Right renal cortex interstitium (tissue), 3 donors: Measurements from ENCODE around the gene NANP. TPM values are rescaled to one million over a fixed set of nuclear protein-coding genes. Genes with fewer than 3 reads are reported as not detected.
"Not testable (repeated sequence)": the region's sequence is repeated elsewhere in the genome, so short reads cannot be mapped to it uniquely, and the experiment has no call there.

ENCODE experiments used
- DNase-seq, 3 donors: peaks; one replicate each; pipeline ENCODE4 v3.0.0-alpha.2; 2013; ENCODE audit warnings: low read depth in 3 of 3, low spot score in 2 of 3
- polyA plus RNA-seq, 3 donors: library from polyadenylated mRNA; unstranded; fragments of 120-200 nt; gene quantifications; one replicate each; pipeline ENCODE4 v1.2.1, GENCODE V29; 2013; ENCODE audit not compliant: insufficient read length in 3 of 3

Gene NANP, protein sequence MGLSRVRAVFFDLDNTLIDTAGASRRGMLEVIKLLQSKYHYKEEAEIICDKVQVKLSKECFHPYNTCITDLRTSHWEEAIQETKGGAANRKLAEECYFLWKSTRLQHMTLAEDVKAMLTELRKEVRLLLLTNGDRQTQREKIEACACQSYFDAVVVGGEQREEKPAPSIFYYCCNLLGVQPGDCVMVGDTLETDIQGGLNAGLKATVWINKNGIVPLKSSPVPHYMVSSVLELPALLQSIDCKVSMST
- 1 to 10 TPM; 6.3 to 7.0 (median 6.8) TPM for polyA plus RNA-seq

DNA sequence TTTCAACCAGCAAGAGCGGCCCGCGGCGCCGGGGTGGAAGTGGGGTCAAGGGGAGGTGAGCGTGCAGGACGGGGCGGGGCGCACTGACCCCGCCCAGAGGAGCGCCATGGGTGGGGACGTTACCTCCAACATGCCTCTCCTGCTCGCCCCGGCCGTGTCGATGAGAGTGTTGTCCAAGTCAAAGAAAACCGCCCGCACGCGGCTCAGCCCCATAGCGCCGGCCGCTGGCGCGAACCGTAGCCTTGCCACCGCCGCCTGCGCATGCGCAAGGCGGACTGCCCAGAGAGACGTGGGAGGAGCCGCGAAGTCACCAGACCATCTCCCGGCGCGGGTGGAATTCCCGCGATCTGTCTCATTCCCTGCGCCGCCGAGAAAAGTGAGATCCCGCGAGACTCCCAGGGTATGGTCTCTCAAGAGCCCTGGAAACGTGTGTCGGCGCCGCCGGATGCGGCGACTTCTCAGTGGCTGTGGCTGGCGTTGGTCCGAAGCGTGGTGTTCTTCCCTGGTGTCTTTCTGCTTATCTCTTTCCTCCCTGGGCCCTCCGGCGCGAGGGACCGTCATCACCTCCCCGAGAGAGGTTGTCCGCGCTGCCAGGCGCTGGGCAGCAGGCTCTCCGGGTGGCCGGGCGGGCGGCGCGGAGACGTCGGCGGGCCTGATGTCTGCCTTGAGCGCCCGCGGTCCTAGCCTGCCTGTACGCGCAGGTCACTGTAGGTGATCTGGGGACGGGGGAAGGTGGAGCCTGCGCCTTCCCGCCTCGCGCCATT is at the start of gene NANP:
Gene NANP (minus strand): TSS at position 279 of the 764 bp plus-strand sequence. CDS start 66 bp downstream, at position 213.
- peak; percentile 94 to 97 (median 96) for DNase-seq

DNA sequence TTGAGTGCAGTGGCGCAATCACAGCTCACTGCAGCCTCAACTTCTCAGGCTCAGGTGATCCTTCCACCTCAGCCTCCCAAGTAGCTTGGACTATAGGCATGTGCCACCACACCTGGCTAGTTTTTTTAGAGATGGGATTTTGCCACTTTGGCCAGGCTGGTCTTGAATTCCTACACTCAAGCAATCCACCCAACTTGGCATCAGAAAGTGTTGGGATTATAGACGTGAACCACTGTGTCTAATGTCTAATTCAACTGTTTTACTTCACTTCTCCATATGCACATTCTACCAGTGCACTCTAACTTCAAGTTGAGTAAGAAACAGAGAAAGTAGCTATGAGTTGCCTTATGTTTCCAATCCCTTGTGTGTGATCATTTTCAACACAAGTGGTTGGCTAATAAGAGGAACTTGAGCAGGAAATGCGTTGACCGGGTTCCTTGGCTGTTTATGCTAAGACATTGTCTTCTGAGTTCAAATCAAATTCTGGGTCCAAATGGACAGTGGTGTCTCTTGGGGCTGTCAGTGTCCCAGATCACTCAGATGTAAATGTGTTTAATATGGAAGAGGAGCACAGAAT is 48.9 kb upstream of the NANP start:
- no peak for DNase-seq

DNA sequence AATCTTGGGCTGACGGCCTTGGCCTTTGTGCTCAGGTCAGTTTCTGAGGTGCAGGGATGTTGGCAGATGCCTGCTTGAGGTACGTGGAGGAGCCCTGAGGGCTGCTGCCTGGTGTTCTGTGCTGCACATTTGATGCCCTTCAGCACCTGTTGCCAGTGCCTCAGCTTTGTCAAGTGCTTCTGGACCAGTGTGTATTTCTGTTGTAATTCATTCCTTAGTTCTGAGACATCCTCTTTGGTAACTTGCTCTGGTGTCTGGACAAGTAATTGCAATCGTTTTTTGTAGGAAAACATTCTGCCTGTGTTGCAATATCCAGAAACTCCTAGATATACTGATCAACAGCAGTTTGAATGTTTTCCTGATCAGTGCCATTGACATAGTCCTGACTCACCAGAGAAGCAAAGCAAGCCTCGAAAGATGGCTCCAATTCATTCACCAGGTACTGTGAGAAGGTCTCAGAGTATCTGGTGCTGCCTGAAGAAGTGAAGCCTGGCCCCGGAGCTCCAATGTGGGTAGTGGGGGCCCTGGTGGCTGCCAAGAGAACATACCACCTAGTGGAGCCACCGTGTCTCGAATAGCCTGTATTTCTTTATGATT is 46.1 kb upstream of the NANP start:
- DNase-seq = no peak

DNA sequence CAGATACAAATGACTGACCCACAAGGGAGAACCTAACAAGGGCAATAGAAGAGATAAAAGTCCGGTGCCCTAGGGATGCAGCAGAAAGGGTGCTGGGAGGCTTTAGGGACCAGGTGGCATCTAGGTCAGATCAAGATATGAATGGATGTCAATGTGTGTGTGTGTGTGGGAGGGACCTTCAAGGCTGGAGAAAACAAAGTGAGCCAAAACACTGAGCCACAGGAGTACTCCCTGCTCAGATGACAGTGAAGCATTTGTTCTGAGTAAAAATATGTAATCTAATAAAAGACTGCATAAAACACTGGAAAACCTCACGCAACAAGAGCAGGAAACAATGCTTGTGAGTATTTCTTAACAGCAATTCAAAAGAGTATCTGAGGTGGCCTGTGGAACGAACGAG is 44.6 kb upstream of the NANP start:
- no peak for DNase-seq

DNA sequence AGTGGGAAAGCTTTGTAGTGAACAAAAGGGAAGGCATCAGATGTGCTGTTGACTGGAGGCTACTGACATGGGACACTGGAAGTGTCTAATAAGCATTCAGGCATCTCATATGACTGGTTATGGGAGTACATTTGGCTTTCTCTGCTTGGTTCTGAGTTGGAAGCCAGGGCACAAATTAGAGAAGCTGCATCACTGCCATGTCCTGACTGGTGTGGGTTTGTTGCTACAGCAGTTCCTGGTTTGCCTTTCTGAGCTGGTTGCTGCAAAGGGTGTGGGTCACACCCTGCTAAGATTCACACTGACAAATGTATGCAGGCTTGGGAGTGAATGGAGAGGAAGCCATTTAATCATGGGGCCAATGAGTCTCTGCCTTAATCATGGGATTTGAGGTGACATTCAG is 36.2 kb upstream of the NANP start:
- no peak for DNase-seq

DNA sequence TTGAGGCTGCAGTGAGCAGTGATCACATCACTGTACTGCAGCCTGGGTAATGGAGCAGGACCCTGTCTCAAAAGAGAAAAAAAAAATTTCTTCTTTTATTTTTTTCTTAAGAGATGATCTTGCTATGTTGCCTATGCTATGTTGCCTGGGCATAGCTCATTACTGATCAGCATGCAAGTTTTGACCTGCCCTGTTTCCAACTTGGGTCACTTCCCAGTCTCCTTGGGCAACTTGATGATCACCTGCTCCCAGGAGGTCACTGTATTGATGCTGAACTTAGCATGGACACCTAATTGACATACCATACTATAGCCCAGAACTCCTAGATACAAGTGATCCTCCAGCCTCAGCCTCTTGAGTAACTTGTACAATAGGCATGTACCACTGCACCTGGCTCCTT is 30.7 kb upstream of the NANP start:
- DNase-seq = no peak

DNA sequence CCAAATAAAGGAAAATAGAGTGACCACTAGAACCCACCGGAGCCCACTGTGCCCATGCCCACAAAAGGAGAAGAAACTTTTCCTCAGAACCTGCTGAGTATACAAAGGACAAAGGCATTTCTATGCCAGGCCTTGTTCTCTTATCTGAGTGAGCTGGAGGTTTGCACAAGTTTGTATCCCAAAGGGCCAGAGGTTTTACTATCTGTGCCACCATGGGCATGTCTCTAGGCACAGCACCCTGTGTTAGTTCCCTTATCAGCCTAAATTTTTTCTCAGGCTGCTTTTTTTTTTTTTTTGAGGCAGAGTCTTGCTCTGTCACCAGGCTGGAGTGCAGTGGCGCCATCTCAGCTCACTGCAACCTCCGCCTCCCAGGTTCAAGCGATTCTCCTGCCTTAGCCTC is 29.1 kb upstream of the NANP start:
- DNase-seq = not testable (repeated sequence)

DNA sequence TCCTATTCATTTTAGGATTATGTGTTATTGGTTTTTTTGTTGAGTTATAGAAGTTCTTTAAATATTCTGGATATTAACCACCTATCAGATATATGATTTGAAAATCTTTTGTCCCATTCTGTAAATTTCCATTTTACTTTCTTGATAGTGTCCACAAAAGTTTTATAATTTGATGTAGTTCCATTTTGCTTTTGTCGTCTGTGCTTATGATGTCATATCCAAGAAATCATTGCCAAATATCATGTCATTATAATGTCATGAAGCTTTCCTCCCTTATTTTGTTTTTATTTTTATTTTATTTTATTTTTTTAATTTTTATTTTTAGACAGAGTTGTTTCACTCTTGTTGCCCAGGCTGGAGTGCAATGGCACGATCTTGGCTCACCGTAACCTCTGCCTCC is 21.0 kb upstream of the NANP start:
- DNase-seq = no peak

DNA sequence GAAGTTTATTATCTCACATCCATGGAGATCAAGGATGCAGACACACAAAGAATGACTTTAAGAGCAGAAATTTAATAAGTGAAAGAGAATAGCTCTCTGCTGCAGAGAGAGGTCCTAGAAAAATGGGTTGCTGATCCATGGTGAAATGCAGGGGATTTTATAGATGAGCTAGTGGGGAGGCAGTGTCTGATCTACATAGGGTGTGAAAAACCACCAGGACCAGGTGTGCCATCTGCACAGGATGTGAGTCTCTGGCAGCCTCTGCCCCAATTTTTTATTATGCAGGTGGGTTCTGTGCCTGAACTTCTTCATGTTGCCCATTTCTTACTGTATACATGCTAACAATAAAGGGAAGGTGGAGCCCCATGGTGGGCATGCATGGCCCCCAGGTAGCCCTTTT is 19.9 kb upstream of the NANP start:
- no peak for DNase-seq

DNA sequence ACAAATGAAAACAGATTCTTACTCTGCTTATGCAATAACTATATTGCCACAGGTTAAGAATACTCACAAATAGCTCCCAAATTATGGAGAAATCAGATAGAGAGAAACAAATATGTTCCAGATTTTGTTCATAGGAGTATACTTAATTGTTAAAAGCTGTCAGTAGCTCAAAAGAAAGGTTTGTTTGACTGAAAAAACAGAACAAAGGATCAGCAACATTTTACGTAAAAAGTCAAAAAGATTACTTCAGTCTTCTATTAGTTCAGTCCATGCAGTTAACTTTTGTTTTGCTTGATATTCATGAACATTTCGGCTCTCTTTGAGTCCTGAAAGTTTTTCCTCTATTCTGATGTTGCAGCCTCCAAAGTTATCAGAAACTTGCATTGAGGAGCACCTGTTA is 13.4 kb upstream of the NANP start:
- no peak for DNase-seq

DNA sequence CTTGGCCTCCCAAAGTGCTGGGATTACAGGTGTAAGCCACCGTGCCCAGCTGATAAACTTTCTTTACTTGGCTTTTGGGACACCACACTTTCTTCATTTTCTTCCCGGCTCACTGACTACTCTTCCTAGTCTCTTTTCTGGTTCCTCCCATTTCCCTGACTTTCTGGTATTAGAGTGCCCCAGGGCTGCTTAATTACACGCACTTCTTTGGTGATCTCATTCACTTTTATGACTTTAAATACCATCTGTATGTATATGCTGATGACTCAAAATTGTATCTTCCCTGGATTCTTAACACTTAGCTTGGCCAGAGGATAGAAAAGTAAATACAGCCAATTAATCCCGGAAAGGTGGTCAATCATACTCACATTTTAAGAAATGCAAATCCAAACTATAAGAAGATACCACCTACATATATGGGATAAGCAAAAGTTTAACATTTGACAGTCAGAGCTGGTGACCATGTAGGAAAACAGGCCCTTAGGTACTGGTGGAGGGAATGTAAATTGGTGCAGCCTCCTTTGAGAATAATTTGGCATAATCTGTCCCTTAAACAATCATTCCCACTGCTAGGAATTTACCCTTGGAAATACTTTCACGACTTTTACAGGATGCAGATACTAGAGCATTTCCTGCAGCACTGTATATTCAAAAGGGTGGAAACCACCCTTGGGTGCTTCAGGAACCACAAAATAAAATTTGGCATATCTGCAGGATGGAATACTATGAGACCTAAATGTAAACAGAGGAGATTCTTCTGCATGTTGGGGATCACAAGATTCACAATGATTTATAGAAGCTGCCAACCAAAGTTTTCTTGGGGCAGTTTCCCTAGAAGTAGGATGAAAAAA is 9.4 kb upstream of the NANP start:
- no peak for DNase-seq

DNA sequence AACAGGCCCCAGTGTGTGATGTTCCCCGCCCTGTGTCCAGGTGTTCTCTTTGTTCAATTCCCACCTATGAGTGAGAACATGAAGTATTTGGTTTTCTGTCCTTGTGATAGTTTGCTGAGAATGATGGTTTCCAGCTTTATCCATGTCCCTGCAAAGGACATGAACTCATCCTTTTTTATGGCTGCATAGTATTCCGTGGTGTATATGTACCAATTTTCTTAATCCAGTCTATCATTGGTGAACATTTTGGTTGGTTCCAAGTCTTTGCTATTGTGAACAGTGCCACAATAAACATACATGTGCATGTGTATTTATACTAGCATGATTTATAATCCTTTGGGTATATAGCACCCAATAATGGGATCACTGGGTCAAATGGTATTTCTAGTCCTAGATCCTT is 6.8 kb upstream of the NANP start:
- DNase-seq = not testable (repeated sequence)

DNA sequence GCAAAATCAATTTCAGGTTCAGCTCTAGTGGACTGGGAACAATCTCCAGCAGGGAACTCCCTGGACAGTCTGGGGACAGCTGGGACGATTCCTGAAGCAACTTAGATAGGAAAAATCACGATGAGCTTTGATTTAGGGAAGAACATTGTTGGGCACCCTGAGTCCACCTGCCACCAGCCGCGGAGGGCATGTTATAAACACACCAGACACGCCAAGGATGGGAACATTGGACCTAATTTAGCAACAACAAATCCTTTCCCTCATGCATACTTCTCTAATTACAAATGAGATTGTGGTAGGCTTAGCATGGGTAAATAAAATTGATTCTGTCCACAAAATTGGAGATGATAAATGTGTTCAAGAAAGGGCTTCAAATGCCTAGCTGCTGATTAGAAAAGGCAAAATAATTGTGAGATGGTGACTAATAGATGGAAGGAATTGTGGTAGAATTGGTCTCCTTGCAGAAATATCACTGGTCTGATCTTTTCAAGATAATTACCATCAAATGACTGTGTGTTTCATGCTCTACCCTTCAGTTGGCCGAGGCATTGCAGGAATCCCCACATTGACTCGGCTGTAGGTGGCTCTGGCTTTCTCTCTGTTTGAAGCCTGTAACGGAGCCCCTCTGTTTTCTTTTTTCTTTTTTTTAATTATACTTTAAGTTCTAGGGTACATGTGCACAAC is 6.1 kb upstream of the NANP start:
- DNase-seq = no peak

DNA sequence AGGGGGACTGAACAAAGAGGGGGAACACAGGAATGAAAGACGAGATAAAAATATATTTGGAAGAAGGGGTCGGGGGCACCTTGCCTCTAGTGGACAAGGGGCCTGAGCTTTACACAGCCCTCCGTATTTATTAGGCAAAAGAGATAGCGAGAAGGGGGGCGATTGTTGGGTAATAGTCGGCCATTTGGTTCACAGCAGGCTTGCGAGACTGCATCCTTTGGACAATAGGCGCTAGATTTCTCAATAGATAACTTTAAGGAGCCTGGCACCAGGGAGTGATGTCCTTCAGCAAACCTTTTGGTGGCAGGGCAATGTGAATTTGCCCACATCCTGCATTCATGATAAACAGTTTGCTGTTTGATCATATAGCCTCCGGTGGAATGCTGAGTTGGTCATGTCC is 3.0 kb upstream of the NANP start:
- DNase-seq = no peak

DNA sequence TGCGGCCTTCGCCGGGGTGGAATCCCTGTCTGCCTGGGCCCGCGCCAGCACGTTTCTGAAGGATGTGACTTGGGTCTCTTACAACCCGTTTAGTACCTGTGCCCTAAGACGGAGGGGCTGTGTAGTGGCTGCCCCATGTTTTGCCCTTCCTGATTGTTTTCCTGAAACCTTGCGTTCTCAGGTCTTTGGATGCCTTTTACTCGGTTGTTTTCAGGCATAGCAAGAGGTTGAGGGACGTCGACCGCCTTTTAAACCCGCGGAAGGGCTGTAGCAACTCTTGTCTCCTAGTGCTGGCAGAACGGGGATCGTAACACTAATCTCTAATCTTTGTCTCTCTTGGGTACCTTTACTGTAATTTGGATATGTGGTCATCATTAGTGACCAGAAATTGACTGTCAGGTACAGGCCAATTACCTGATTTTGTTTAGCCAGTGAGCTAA is 706 bp upstream of the NANP start:
- DNase-seq = no peak

DNA sequence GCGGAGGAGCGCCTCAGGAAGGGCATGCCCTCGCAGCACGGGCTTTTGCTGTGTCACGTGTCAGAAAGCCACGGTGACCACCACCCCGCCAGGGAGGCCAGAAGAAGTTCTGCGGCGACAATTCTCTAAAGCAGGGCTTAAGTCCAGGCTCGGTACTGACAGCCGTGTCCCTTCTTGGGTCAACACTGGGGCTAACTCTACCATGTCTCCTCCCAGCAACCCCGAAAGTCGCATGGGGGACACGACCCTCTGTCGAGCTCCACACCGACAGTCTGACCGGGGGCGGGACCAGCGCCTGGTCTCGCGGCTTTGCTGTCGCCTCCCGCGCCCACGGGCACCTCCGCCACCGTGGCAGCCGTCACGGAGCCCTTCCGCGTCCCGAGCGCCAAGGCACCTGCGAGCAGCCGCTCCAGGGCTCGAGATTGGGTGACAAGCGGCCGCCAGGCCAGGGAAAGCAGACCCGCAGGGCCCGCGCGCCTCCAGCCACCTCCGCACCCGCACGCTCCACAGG is 534 bp downstream of the NANP start:
- peak; percentile 5 to 24 (median 14) for DNase-seq

DNA sequence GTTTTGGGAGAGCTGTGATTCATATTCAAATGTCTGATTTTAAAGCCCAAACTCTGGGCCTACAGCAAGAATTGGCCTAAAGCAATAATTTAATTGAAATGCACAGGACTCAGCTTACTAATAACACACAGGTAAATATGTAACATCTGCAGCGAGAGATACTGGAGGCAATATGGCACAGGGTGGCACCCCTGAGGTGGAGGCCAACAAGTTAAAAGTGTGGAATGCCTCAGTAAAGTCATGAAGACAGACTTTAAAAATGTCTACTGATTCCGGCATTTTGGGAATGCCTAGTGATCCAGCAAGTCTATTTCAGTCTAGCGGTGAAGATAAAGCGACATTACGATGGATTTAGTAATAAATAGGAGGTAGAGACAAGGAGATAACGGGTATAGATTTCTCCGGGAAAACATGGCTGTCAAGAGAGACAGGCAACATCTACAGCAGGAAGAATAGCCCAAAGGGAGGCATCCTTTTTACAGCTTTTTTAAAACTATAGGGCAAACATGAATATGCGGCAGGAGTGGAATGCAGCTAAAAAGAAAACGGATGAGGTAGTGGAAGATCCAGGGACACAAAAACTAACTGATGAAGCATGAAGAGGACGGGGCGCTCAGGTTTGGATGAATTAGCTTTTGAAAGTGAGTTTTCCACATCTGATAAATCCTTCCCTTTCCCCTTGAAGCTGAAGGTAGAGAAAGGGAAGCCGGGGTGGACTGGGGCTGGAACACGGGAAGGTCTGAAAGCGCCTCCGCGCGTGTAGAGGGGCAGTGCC is 1.2 kb downstream of the NANP start:
- DNase-seq = peak in 2 of 3 donors; percentile 4 to 15

DNA sequence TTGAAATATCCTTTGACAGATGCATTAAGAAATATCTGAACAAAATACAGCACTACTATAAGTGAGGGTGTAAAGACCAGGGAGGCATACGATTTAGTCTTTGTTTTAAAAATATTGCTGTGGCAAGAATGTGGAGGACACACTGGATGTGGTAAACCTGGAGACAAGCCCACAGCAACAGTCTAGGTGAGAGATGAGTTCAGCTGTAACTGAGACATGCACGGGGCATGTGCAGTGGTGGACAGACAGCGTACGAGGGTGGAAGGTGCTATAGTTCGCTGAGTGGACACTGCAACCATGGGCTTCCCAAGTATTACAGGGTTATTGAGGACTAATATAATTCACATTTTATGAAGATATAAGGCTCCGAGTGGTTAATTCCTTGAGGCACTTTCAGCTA is 1.8 kb downstream of the NANP start:
- DNase-seq = no peak

DNA sequence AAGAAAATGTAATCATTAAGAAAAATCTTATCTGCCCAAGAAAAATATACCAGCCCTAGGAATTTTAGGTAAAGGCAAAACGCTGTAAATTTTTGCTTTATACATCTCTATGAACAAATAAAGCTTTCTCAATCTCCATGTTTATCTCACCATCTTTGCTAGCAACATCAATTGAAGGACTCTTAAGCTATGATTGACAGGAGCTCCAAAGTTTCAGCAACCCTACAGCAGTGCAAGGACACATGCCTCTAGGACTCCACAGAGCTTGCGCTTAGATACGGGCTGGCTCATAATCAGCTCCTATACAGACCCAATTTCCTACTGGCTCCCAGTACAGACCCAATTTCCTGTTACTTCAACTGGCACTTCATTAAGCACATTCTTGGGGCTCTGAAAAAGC is 4.3 kb downstream of the NANP start:
- DNase-seq = no peak
